T-helper 1 cell treated with Interleukin-12 subunit alpha and Interleukin-12 subunit beta and Interleukin-4 antibody, amounts not matched to agents 30 ng/mL and 1 ng/mL, for 36 hours (primary cell): ENCODE data around the gene CD81. TPM values are rescaled to one million over a fixed set of nuclear protein-coding genes. Genes with fewer than 3 reads are reported as not detected.

ENCODE experiments used
- intact Hi-C: fragments of 100-400 bp; cut with micrococcal nuclease; formaldehyde crosslinking; loops from one replicate; pipeline ENCODE4 v1.15.1; 2024
- total RNA-seq: library from RNA; stranded (reverse); gene quantifications from 2 replicates; pipeline ENCODE4 v1.2.3, GENCODE V29; 2022

CD81 gene
- total RNA-seq, 1 donor from 2014 or later, result 189 TPM

DNA sequence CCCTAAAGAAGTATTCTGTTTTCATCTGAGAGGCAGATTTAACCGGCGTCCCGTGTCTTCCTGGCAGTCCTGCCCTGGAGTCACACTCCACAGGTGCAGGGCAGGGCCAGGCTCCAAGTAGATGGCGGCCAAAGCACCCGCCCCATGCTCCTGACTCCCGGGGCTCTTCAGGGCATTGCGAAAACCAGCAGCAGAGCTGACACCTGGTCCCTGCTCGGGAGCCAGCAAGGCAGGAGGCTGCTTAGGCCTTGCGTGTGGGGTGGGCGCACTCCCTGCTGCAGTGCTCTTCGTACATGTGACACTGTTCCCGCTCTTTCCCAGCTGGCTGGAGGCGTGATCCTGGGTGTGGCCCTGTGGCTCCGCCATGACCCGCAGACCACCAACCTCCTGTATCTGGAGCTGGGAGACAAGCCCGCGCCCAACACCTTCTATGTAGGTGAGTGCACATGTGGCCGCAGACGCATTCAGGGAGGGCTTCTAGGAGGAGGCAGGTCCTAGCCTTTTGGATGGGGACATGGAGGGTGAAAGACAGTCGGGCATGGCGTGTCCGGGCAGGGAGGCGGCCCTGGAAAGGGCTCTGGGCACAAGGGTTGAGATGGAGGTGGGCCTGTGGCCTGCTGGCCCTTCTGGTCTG lies 13.1 kb downstream of the CD81 start:
- intact Hi-C loops, result no loop called here

DNA sequence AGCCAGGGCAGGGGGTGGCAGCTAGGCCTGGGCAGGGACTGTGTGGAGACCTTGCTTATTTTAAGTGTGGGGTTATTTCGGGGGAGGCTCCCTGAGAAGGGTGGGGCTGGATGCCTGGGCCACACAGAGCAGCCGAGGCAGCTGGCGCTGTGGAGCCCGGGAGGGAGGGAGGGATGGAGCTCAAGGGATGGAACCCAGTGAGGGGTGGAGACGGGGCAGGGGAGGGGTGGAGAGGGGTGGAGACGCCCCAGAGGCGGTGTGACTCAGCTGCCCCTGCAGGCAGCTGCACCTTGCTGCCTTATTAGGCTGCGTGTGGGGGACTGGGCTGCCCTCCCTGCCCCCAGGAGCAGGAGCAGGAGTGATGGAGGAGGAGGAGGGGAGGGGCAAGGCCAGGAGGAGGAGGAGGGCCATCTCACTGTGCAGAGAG lies 13.6 kb downstream of the CD81 start:
- intact Hi-C loops, result no loop called here

DNA sequence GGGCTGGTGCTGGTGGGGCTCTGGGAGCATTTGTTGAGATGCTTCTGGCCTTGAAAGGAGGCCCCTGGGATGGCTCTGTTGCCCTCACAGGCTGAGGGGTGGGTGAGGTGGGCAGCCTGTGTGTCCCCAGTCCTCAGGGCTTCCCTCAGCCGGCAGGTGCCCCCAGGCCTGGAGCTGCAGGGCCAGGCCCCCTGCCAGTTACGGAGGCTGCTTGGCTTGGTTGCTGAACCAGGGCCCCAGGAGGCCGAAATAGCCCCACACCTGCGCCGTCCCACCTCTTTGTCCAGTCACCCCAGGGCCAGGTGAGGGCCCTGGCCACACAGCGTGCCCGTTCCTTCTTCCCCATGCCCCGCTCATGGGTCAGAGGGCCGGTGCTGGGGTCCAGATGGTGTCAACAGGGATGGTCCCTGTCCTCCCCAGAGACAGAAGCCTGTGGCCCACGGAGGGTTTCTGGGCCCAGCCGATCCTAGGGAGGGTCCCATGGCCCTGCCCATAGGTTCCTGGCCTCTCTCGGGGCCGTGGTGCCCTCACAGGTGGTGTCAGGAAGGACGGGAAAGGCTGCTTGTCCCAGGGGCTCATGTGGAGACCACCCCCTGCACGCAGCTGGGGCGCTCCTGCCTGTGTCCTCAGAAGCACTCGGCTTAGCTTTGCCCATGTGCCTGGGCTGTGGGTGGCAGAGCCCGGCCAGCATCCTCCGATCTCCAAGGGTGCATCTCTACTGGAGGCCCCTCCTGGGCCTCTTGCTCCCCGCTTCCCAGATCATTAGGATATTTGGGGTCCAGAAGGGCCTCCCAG lies 14.3 kb downstream of the CD81 start:
- intact Hi-C loops, result no loop called here

DNA sequence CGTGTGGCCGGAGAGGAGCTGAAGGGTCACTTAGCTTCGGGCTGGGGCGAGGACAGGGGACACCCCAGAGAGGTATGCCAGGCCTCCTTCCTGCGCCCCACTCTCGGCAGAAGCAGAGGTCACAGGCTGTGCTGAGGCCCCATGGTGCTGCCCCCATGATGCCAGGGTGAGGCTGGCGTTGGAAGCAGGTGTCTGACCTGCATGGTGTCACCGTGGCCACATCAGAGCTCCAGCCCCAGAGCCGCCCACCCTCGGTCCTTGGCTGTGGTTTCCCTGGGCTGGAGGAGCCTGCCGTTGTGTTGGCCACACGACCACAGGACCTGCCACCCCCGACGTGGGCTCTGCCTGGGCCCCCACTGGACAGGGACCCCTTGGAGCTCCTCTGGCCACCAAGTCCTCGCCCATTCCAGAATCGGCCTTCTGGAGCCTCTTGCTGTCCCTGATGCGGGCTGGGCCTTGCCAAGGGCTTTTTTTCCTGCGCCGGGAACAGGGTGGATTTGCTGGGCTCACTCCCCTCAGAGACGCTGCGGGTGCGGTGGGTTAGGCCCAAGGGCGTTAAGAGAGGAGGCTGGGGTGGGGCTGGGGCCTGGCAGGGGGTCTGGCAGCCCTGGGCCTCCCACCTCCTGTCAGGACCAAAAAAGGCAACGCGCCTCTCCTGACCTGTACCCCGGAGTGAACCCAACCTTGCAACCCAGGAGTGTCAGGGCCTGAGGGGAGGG lies 15.3 kb downstream of the CD81 start:
- intact Hi-C loops, result no loop called here

DNA sequence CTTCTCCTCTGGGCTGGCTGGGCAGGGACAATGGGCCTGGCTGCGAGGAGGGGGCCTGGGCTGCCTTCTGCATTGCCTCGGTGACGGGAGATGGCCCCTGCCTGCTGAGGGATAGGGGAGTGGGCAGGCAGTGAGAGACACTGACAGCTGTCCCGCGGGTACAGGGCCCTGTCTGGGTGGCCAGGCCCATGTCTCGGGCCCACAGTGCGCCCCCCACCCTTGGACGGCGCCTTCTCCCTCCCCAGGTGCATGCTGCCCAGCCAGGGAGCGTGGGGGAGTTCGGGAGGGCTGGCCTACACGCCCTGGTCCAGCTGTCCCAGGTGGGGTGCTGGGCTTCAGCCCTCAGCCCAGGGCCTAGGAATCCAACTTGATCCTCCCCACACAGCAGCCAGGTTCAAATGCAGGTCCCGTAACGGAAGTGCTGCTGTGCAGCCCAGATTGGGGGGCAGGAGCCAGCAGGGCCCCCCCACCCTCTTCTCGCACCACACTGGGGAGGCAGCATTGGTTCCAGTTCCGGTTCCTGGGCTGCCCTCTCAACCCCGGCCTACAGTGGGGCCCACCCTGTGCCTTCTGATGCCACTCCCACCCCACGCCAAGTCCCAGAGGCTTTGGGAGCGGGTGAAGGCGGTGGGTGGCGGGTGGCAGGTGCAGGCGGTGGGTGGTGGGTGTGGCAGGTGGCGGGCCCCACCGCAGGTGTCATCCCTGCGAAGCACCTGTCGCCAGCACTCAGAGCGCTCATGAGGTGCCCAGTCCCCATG lies 16.2 kb downstream of the CD81 start:
- intact Hi-C loops, result no loop called here

DNA sequence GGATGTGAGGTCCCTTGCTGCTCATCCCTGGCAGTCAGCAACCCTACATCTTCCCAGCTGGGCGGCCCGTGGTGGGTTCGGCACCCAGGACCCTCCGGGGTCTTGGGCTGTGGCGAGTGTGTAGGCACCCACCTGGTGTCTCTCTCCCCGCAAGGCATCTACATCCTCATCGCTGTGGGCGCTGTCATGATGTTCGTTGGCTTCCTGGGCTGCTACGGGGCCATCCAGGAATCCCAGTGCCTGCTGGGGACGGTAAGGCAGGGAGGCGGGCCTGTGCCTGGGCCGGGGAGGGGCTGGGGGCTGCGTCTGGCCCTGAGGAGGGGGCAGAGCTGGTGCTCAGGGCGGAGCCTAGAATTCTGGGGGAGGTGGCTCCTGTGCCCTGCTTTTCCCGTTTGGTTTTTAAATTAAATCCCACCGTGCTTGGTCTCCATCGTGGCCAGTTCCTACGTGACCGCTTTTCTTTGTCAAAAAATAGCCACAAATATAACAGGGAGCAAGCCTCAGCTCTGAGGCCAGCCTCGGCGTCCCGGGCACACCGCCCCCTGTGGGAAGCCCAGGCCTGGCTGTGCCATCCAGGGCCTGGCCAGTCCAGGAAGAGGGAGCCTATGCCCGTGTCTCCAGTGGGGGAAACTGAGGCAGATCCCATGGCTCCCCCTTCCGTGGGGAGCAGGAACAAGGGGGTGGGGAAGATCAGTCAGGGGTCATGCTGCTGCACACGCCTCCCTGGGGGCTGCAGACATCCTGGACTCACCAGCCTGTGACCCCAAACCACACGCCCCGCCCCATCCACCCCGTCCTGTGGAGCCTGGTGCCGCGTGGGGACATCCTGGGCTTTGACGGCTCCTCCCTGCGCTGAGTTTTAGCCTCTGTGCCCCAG lies 17.1 kb downstream of the CD81 start:
- intact Hi-C loops, result no loop called here

DNA sequence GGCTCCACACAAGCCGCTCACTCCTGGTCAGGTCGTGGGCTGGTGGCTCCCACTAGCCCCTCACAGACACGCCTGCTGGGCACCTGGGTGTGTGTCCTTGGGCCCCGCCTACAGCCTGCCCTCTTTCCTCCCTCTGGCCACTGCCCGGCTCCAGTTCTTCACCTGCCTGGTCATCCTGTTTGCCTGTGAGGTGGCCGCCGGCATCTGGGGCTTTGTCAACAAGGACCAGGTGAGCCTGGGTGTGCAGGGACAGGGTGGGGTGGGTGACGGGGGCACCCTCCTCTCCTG lies 17.7 kb downstream of the CD81 start:
- intact Hi-C loops, result no loop called here

DNA sequence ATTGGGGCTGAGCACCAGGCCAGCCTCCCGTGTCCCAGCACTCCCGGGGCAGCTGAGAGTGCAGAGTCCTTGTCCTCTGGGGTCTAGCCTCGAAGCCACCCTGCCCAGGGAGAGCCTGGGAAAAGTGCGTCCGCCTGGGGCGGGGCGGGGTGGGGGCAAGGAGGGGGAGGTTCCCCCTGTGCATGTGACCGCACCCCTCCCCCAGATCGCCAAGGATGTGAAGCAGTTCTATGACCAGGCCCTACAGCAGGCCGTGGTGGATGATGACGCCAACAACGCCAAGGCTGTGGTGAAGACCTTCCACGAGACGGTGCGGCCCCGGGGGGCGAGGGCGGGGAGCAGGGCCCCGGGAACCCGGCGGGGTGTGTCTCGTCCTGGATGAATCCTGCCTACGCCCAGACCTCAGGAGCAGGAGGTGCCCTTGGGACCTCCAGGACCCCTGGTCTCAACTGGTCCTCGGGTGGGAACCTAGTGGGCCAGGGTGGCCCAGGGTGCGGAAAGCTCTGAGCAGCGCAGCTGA lies 18.2 kb downstream of the CD81 start:
- intact Hi-C loops, result no loop called here

DNA sequence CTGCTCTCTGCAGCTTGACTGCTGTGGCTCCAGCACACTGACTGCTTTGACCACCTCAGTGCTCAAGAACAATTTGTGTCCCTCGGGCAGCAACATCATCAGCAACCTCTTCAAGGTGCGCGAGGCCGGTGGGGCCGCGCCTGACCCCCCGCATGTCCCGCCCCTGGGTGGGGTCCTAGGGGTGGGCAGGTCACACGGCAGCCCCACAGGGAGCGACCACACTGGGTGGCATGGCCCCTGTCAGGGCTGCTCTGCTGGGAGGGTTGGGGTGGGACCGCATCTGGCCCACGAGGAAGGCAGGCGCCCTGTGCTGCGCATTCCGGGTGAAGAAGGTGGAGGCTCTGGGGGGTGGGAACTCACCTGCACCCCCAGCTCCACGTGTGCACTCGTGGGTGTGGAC lies 18.7 kb downstream of the CD81 start:
- intact Hi-C loops, result no loop called here

DNA sequence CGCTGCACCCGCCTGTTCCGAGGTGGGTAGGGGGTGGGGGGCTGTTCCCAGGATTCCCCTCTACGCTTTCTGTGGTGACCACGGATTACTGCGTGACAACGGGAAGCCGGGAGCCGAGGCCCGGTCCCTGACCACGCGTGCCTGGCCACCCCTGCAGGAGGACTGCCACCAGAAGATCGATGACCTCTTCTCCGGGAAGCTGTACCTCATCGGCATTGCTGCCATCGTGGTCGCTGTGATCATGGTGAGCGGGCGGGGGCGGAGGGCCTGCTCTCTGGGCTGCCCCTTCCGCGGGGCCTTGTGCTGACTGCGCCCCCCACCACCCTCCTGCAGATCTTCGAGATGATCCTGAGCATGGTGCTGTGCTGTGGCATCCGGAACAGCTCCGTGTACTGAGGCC lies 19.4 kb downstream of the CD81 start:
- intact Hi-C loops, result no loop called here

DNA sequence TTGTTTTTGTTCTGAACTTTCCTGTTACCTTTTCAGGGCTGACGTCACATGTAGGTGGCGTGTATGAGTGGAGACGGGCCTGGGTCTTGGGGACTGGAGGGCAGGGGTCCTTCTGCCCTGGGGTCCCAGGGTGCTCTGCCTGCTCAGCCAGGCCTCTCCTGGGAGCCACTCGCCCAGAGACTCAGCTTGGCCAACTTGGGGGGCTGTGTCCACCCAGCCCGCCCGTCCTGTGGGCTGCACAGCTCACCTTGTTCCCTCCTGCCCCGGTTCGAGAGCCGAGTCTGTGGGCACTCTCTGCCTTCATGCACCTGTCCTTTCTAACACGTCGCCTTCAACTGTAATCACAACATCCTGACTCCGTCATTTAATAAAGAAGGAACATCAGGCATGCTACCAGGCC lies 19.9 kb downstream of the CD81 start:
- intact Hi-C loops, result no loop called here

DNA sequence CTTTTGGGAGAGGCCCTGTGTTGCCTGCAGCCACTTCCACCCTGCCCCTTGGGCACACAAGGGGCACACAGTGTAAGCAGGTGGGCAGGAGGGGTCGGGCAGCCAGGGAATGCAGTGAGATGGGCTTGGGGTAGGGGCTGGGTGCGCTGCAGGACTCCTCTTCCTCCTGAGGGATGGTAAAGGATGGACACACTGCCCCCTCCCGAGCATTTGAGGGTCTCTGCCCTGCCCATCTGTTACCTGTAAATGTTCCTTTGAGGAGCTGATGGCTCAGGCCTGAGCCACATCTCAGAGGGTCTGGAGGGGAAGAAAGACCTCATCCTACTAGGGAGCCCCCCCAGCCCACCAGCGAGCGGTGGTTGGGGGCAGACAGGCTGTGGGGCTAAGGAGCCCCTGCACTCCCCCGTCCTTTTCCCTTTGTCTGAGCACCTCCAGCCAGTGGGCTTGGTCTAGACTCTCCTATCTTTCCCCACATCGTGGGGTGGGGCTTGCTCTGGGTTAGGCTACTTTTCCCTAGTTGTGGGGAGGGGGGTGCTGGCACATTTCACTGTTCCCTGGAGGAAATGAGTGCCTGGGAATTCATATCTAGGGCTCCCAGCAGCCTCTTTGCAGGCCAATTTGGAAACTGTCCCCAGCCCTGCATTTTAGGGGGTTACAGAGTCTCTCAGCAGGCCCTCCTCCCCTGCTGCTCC lies 21.7 kb downstream of the CD81 start:
- intact Hi-C loops, result no loop called here

DNA sequence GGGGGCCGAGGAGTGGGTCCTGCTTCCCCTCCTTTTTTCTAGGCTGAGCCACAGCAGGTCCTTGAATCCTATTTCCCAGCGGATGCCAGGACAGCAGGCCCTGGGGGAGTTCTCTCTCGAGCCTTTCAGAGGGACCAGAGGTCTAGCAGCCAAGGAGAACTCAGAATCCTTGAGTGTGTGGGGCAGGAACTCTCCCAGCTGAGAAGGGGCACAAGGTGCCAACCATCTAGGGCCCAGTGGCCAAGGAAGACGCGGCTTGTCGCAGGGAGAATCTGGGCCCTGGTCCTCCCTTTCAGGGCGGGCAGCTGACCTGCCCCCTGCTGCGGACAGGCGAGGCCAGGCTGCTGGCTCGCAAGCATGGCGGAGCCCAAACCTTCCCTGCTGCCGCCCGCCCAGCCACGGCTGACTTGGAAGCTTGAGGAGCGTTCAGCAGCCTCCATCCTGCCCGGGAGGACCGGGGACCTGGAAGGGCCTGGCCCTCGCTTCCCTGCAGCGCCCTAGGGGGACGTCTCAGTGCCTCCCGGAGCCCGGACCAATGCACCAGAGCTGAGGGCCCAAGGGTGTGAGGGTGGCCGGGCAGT lies 22.5 kb downstream of the CD81 start:
- intact Hi-C loops, result loop anchor here (1.0 to 5.0 kb wide), 17 partner anchors 20 to 1893 kb away; partner anchors contain the start of genes CD81, CDKN1C, CTSD and LSP1

DNA sequence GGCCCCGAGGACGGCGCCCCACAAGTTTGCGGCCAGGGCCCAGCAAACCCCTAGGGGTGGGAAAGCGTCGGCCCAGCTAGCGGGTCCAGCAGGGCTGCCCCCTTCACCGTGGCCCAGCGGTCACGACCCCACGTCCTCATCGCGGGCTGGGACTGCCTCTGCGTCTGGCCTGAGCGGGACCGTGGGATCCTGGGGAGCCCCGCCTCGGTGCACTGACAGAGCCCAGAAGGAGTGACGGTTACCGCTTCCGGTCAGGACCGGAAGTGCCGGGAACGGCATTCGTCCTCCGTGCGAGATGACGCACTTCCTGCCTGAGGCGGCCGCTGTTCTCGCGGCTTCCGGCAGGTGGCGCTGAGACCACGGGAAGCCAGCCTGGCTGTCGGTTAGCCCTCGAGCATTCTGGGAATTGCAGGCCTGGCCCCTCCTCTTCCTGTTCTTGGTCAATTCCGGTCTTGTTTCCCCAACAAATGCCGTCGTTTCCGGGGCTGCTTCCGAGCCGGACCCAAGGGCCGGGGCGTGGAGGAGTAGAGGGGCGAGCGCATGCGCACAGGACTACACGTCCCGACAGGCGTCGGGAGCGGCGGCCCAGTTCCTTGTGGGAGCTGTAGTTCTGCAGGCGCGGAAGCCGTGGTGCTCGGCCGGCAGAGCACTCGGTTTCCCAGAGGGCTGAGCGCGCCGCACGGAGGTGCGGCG lies 23.1 kb downstream of the CD81 start, which contains the start of gene TSSC4:
Gene TSSC4, plus strand, starts transcription at position 682 of the 693 bp plus-strand sequence. CDS start 1,884 bp downstream, outside the sequence.
- intact Hi-C loops, result loop anchor here (1.0 to 5.0 kb wide), 17 partner anchors 19 to 1893 kb away; partner anchors contain the start of genes CD81, CDKN1C, CTSD and LSP1

DNA sequence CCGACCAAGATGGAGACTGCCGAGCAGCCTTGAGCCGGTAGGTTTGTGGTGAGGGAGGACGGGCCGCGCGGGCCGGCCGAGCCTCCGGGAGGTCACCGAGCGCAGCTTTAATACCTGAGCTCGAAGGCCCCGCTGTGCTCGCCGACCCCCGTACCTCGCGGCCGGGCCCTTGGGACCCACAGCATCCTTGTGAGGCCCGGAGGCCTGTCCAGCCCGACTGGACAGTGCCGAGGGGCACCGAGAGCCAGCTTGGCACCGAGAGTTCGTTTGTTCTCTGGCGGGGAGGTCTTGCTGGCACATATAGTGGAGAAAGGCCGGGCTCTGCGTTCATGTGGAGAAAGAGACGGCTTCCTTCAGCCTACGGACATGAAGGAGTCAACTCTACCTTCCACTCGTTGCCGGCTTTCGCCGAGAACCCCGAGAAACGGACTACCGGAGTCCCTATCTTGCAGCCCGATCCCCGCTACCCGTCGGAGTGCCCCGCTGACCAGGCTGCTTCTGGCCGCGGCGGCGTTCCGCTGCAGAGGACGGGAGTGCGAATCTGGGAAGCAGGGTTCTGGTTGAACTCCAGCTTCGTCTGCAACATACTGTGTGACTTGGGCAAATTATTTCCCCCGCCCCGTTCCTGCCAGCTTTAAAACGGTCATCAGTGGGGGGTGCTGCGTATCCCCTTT lies 23.8 kb downstream of the CD81 start:
- intact Hi-C loops, result loop anchor here (1.0 to 5.0 kb wide), 17 partner anchors 18 to 1894 kb away; partner anchors contain the start of genes CD81, CDKN1C, CTSD and LSP1

DNA sequence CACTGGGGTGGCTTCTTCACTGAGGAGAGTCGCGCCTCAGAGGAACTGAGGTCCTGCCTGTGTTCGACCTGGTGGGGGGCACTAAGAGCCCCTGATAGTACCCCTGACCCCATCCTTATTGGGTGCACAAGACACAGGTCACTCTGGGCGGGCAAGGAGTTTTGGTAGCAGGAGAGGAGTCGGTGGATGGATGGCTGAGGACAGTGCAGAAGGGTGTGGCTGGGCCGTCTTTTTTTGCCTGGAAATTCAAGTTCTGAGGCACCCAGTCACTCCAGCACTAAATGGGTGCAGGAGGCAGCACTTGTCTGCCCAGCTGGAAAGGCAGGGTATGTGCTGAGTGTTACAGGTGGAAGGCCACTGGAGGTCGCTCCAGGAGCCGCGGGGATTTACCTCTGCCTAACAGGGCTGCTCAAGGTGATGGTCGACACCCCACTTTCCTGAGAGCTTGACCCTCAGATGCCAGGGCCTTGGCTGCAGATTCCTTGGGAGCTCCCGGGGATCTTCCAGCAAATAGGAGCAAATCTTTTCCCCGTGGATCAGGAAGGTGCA lies 24.4 kb downstream of the CD81 start:
- intact Hi-C loops, result loop anchor here (2.0 to 5.0 kb wide), 3 partner anchors 639 to 1895 kb away; partner anchors contain the start of genes CTSD, NUP98 and RNH1

DNA sequence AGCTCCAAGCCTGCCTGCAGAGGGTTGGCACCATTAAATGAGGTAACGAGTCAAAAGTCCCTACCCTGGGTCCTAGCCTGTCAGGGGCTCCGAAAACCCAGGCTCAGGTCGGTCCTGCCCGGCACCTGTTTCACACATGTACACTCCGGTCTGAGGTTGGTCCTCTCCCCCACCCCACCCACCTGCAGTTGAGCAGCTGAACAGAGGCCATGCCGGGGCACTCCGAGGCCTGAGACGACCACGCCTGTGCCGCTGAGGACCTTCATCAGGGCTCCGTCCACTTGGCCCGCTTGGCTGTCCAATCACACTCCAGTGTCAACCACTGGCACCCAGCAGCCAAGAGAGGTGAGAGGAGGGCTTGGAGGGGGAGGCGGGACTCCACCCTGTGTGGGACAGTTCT lies 25.0 kb downstream of the CD81 start:
- intact Hi-C loops, result loop anchor here (5.0 kb wide), 1 partner anchor 640 kb away; the partner anchor contains the start of gene CTSD
